Suppressor macrophage treated with lipopolysaccharide for 1 hour (primary cell): ENCODE data around the gene UQCR11.

Experiments
- DNase-seq, 3 donors: peaks; one replicate each; pipeline ENCODE4 v3.0.0-alpha.2; 2020 to 2022

UQCR11 gene

DNA sequence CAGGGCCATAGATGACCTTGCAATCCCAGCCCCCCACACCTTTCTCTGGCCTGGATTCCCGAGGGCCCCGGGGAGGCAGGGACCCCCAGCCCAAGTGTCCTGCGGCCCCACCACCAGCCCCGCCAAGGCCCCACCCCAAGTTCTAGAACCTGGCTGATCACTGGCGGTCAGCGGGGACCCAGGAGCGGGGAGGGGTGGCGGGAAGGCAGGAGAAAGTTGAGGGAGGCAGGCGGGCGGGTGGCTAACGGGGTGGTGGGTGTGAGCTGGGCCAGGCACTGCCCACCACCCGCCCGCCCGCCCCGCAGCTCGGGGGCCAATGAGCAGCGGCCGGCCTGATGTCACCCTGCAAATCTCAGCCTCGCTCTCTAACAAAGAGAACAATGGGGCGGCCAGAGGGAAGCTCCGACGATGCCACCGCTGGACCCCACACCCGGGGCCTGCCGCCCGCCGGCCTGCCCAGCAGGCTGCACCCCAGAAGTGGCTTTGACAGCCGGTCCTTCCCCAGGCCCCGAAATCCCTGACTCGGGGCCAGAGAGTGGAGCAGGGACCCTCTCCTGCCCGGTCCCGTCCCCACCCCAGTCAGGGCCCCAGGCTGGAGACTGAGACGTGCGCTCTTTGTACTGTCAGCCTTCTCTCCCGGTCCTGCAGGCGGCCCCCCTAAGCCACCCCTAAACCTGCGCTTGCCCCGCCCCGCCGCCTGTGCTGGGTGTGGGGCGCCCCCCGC is 38.7 kb downstream of the UQCR11 start:
- DNase-seq, result no peak

DNA sequence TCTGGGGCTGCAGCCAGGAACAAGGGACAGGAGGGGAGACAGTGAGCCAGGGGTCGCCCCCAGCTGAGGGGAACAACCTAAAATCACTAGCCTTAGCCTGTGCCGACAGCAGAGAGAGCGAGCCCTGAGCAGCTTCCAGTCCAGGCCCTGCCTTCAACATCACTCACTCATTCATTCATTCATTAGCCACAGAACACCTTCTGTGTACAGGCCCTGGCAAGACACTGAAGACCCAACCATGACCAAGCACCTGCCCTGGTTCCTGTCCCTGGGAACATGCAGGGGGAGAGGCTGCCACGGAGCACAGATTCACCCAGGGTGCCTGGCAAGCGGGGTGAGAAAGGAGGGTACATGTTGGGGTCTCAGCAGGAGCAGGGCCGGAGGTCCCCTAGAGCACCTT is 42.0 kb downstream of the UQCR11 start:
- no peak for DNase-seq

DNA sequence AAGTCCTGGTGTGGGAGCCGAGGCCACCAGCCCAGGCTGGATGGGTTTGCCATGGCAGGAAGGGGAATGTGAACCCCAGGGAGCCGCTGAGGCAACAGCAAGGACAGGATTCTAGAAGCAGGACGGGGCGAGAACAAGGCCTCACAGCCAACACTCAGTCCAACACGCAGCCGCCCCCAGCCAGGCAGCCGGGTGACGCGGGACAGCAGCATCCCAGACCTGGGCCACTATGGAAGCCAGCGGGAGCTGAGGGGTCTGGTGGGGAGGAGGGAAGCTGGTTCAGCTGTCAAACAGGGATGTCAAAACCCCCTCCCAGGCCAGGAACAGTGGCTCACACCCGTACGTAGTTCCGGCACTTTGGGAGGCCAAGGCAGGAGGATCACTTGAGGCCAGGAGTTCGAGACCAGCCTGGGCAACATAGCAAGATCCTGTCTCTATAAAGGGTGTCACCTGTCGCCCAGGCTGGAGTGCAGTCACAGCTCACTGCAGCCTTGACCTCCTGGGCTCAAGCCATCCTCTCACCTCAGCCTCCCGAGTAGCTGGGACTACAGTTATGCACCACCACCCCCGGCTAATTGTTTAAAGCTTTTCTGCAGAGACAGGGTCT is 43.9 kb downstream of the UQCR11 start:
- DNase-seq, result no peak

DNA sequence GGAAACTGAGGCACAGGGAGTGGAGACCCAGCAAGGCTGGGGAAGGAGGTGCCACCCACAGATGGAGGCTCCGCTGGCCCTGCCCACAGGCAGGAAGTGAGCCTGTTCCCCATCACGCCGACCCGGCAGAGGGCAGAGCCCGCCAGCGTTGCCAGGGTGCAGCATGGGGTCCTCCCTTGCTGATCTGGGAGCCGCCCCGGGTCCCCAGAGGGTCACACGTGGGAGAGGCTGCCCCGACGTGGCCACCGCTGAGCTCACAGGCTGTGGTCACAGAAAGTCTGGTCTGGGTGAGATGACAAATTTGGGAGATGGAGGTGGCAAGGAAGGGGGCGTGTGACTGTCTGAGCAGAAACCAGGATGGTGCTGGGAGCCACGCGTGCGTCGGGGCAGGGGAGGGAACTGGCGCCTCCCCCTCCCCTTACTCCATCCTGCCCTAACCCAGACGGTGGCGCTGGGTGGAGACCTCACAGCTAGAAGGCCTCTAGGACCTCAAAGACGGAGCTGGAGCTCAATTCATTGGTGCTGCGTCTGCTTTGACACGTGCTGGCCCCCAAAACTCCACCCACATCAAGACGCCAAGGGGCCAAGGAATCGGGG is 44.9 kb downstream of the UQCR11 start:
- DNase-seq, result no peak

DNA sequence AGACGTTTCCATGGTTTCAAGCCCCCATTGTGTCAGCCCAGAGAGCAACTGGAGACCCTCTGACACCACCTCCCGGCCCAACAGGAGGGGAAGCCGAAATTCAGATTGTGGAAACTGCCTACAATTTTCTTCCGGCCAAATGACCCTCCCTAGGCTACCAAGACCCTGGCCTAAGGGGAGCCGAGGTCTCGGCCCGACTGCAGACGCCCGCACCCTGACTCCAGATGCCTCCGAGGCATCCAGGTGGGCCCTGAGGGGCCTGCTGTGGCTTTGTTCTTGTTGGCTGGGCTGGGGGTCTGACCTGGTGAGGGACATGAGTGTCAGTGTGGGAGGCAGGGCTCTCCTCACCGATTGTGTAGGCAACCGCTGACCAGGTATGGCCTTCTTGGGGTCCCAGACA is 46.7 kb downstream of the UQCR11 start:
- DNase-seq, result no peak

DNA sequence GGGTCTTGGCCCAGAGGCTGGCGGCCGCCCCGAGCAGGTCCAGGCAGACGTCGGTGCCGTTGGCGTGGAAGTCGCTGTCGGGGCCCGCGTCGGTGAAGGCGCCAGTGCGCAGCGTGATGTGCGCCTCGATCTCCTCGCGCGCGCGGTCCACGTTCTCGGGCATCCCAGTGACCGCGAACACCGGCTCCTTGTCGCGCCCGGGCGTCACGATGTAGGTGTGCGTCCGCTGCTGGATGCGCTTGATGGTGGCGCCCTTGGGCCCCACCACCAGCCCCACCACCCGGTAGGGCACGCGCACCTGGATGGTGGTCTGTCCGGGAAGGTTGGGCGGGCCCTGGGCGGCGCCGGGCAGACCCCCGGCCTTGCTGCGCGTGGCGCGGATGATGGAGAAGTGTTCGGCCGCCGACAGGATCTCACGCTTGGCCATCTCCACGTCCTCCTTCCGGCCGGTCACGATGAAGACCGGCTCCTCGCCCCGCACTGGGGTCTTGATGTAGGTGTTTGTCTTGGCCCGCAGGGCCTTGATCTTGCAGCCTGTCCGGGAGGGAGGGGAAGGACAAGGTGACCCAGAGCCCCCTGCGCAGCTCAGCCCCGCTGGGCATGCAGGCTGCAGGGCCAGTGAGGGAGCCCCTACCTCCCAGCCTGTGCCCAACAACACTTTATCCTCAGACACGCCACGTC is 48.7 kb downstream of the UQCR11 start:
- DNase-seq, result no peak

DNA sequence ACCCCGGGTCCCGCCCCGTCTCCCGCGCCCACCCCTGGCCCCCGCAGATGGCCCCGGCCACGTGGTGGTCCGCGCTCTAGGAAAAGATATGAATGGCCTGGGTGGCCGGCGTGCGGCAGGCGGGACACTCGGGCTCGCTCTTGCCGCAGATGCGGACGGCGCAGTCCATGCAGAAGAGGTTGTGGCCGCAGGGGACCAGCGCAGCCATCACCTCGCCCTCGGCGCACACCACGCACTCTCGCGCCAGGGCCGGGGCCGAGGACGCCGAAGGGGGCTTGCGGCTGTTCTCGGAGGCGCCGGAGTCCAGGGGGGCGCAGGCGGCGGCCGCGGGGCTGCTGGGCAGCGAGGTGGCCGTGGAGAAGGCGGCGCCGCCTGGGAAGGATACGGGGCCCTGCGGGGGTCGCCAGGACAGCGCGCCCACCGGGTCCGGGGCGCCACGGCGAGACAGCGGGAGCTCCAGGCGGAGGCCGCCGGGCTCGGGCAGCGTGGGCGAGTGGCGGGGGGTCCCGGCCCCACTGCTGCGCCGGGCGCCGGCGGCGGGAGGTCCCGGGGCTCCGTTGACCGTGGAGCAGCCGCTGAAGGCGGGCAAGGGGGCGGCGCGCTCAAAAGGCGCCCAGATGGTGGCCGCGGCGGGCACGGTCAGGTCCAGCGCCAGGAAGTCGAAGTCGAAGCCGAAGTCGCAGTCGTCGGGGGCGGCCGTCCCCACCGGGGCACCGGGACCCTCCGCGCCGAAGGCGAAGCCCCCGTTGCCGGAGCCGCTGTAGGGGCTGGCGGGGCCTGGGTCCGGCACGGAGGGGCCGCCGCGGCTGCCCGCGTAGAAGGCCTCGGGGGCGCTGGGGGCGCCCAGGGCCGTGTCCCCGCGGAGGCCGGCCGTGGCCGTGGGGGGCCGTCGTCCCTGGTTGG is 49.5 kb downstream of the UQCR11 start:
- DNase-seq, result no peak

DNA sequence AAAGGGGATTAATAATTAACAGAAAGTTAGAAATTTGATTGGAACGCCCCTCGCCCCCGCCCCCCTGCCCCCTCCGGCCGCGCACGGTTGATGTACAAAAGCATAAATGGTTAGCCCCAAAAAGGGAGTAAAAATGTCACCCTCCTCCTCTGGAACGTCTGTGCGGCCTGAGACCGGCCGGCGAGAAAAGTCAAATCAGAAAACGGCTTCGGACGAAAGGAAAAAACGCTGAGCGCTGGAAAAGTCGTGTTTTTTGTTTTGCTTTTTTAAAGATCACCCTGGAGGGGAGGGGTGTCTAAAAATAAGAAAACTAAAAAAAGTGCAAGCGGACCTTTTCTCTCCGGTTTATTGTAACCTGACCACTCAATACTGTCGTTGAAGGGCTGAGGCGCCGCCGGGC is 50.3 kb downstream of the UQCR11 start:
- no peak for DNase-seq

DNA sequence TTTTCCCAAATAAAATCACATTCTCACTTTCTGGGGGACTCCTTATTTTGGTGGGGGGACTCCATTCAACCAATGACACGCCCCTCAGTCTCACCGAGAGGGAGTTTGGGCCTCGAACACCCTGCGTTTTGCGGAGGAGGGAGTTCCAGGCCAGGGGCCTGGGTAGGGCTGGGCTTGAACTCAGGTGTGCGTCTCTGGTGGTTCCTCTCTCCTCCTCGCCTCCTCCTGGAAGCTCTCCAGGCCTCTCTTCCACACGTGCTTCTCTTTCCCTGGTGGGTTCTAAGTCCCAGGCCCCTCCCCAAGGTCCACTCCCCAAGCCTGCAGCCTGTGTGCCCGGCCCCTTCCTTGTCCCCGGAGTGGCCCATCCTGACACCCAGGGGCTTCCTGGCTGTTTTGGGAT is 51.8 kb downstream of the UQCR11 start:
- no peak for DNase-seq

DNA sequence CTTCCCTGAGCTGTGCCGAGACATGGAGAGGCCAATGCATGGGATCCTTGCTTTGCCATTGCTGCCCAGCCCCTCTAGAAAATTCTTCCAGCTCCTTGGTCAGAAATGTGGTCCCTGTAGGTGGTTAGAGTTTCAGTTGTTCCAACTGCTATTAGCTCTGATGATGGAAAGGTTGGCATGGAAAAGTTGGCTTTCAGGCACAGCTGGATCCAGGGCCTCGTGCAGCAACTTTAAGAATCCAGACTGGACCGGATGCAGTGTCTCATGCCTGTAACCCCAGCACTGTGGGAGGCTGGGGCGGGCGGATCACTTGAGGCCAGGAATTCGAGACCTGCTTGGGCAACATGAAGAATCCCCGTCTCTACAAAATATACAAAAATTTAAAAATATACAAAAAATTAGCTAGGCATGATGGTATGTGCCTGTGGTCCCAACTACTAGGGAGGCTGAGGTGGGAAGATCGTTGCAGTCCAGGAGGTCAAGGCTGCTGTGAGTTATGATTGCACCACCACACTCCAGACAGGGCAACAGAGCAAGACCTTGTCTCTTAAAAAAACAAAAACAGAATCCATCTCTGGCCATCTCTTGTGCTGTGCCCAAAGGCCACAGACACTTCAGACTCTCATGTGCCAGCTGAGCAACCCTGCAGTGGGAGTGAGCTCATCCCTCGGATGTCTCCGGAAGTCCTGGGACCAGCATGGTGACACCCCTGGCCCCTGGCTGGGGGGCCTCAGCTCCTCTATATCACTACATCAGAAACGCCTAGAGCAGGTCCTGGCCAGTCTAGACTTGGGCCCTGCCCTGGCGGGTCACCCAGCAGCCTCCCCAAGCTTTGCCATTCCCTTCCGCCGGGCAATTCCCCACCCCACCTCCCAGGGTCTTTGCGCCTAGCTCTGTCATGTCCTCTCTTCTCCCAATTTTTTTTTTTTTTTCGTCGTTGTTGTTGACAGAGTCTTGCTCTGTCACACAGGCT is 53.9 kb downstream of the UQCR11 start:
- no peak for DNase-seq

DNA sequence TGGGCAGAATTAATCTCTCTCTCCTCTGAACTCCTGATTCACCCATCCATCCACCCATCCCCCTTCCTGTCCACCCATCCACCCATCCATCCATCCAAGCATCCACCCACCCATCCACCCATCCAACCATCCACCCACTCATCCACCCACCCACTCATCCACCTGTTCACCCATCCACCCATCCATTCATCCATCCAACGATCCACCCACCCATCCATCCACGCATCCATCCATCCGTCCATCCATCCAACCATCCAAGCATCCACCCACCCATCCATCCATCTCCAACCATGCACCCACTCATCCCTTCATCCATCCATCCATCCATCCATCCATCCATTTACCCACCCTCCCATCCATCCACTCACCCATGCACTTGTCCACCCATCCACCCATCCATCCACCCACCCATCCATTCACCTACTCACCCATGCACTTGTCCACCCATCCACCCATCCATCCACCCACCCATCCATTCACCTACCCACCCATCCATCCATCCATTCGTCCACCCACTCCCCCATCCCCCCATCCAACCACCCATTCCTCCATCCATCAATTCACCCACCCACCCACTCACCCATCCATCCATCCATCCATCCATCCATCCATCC is 55.8 kb downstream of the UQCR11 start:
- no peak for DNase-seq
